Breast epithelium (tissue), 3 donors: Measurements from ENCODE around the gene GAB2.

Source experiments
- POLR2AphosphoS5 ChIP-seq, 3 donors: sonication (generic); formaldehyde crosslinking; IDR thresholded peaks; one replicate each; pipeline ENCODE4 v1.6.1; 2017; ENCODE audit warnings: antibody characterized with exemption in 3 of 3
- TF ChIP-seq, protein P1 (sequence below), 3 donors: fragments of 450-650 bp; IDR thresholded peaks; one replicate each; pipeline ENCODE4 v1.5.1; 2016 to 2017; ENCODE audit warnings: antibody characterized with exemption in 3 of 3, mild to moderate bottlenecking in 3 of 3, moderate library complexity in 3 of 3

DNA sequence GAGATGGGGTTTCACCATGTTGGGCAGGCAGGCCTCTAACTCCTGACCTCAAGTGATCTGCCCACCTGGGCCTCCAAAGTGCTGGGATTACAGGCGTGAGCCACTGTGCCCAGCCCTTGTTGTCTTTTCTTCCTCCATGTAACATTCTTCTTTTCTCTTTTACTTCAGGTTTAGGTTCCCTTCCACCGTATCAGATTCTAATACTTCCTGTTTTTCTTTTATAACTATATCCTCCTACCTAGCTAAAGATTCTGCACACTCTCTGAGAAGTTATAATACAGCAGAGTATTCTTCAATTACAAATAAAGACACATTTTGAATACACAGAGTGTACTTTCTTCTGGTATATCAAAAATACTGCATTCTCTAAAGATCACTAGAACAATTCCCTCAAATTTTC is 33.2 kb upstream of the GAB2 start:
- TF ChIP-seq, protein P1, sequence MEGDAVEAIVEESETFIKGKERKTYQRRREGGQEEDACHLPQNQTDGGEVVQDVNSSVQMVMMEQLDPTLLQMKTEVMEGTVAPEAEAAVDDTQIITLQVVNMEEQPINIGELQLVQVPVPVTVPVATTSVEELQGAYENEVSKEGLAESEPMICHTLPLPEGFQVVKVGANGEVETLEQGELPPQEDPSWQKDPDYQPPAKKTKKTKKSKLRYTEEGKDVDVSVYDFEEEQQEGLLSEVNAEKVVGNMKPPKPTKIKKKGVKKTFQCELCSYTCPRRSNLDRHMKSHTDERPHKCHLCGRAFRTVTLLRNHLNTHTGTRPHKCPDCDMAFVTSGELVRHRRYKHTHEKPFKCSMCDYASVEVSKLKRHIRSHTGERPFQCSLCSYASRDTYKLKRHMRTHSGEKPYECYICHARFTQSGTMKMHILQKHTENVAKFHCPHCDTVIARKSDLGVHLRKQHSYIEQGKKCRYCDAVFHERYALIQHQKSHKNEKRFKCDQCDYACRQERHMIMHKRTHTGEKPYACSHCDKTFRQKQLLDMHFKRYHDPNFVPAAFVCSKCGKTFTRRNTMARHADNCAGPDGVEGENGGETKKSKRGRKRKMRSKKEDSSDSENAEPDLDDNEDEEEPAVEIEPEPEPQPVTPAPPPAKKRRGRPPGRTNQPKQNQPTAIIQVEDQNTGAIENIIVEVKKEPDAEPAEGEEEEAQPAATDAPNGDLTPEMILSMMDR (IDR thresholded peaks at IDR 0.05), result no peak
- no peak for TF ChIP-seq POLR2AphosphoS5 (IDR thresholded peaks at IDR 0.05)
